Endometrium (tissue), 2 donors: ENCODE results near the gene OR2B3.
"Not testable (repeated sequence)": the region's sequence is repeated elsewhere in the genome, so short reads cannot be mapped to it uniquely, and the experiment has no call there.

ENCODE experiments used
- FAIRE-seq: peaks from 2 replicates; lab custom pipeline; 2012; peaks lifted over from hg19 to GRCh38; lab: Jason Lieb, UNC
- donor health status: control.
- donor health status: control.

The OR2B3 gene, protein sequence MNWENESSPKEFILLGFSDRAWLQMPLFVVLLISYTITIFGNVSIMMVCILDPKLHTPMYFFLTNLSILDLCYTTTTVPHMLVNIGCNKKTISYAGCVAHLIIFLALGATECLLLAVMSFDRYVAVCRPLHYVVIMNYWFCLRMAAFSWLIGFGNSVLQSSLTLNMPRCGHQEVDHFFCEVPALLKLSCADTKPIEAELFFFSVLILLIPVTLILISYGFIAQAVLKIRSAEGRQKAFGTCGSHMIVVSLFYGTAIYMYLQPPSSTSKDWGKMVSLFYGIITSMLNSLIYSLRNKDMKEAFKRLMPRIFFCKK

DNA sequence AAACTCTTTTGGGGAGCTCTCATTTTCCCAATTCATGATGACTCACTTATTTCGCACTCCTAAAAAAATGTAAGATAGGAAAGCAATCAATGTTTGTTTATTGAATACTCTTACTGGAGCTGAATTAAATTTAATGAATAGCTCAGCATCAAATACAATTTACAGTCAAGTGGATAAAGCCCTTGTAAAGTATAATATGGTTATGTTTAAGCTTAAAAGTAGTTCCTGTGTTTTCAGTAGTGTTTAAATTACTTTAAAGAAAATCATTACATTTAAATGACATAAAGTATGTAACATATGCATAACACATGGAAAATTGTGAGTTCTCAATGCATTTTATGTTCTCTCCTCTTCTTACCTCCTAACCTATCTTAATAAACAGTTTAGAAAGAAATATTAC, at the start of gene OR2B3:
Gene OR2B3 (minus strand): TSS at position 101 of the 400 bp plus-strand sequence. CDS start 65 bp downstream, at position 36.
- FAIRE-seq = no peak

GRCh38 chr6:29131691-29132090, 44.6 kb upstream of the OR2B3 start:
- FAIRE-seq = no peak

GRCh38 chr6:29130644-29131043, 43.5 kb upstream of the OR2B3 start:
- no peak for FAIRE-seq

GRCh38 chr6:29129326-29130012, 42.4 kb upstream of the OR2B3 start:
- FAIRE-seq = no peak

DNA sequence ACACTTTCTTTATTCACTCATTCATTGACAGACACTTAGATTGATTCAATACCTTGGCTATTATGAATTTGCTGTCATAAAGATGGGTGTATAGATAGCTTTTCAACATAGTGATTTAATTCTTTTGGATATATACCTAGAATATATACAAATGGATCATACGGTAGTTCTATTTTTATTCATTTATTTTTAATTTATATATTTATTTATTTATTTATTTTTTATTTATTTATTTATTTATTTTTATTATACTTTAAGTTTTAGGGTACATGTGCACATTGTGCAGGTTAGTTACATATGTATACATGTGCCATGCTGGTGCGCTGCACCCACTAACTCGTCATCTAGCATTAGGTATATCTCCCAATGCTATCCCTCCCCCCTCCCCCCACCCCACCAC, 27.9 kb upstream of the OR2B3 start:
- FAIRE-seq = not testable (repeated sequence)

DNA sequence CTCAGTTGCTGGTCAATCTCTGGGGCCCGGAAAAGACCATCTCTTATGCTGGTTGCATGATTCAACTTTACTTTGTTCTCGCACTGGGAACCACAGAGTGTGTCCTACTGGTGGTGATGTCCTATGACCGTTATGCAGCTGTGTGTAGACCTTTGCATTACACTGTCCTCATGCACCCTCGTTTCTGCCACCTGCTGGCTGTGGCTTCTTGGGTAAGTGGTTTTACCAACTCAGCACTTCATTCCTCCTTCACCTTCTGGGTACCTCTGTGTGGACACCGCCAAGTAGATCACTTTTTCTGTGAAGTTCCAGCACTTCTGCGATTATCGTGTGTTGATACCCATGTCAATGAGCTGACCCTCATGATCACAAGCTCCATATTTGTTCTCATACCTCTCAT, 25.0 kb upstream of the OR2B3 start:
- FAIRE-seq = no peak

DNA sequence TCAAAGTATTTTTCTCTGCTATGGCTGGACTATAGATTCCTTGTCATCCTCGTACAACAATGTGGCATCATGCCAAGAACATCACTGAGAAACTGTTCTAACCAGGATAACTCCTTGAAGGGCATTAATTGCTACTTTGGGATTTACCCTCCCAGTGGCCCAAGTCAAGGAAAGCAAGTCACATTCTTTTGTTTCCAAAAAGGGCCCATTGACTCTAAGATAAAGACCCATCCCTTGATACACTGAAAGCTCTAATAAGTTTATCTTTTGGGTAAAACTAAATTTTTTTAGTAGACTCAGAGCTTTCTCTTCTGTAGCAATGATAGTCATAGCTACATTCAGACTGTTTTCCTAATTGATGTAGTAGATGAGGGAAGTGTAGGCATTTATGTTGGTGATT, 20.6 kb upstream of the OR2B3 start, which contains the start of gene OR2J3:
Gene OR2J3 (plus strand): TSS at position 301 of the 400 bp plus-strand sequence. CDS start 3,833 bp downstream, outside the sequence.
- FAIRE-seq = no peak

DNA sequence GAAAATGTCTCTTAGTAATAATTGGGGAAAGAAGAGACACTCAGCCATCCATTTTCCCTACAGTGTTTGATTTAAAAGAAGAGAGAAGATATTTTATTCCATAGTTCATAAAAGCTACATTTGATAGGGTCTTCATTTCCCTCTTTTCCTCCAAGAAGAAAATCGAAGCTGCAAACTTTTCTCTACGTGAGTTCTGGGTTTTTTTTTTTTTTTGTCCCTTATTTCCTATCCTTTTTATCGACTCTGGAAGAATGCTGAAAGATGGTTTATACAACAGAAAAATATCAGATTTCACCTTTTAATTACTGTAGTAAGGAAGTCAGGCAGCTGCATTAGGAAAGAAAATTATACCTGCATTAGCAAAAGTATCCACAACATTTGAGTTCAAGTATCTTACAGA, 12.1 kb upstream of the OR2B3 start, which contains the start of gene OR2J1:
Gene OR2J1 (plus strand): TSS at position 301 of the 400 bp plus-strand sequence. CDS start 1,453 bp downstream, outside the sequence.
- no peak for FAIRE-seq

- FAIRE-seq = no peak
Measured at GRCh38 chr6:29097803-29098202, 10.7 kb upstream of the OR2B3 start.

DNA sequence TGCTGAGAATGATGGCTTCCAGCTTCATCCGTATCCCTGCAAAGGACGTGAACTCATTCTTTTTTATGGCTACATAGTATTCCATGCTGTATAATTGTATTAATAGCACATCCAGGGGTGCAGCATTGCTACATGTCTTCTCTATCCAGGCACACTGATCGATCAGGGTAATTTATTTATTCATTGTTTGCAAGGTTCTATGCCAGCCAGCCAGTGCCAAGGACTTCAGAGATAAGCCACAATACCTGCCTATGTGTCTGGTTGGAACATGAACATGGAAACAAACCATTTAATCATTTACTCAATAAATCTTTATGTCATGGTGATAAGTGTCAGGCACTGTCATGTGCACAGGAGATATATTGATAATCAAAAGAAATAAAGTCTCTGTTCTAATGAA, 5.8 kb upstream of the OR2B3 start:
- no peak for FAIRE-seq

DNA sequence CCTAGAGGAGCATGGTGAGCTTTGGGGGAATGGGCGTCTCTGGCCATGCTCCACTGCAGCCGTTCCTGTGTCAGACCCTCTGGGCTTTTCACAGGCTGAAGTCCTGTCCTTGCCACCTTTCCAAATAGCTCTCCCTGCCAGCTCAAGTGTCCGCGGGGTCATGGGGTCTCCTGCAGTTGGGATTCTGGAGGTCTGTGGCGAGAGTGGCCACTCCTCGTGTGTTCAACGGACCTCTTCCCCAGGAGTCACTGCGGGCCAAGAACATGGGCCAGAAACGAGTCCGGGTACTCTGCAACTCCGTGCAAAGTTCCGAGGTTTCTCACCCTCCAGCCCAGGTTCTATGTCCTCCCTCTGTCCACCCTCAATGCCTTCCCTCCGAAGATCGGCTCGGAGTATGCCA, 4.7 kb downstream of the OR2B3 start:
- no peak for FAIRE-seq

- FAIRE-seq = no peak
Measured at GRCh38 chr6:29081312-29081711, 5.8 kb downstream of the OR2B3 start.

DNA sequence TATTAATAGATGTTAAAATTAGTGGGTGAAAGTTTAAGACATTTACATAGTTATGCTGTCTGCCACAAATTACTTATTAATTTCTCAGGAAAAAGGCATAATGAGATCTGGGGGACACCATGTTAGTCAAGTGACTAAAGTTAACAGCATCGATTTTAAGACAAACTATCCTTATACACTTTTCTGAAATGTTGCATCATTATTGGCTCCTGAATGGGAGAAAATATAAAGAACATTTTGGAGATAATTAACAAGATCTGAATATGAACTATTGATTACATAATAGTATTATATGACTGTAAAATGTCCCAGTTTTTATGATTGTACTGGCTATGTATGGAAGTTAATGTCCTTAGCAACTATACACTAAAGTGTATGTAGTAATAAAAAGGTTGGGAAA, 7.9 kb downstream of the OR2B3 start:
- FAIRE-seq = no peak

DNA sequence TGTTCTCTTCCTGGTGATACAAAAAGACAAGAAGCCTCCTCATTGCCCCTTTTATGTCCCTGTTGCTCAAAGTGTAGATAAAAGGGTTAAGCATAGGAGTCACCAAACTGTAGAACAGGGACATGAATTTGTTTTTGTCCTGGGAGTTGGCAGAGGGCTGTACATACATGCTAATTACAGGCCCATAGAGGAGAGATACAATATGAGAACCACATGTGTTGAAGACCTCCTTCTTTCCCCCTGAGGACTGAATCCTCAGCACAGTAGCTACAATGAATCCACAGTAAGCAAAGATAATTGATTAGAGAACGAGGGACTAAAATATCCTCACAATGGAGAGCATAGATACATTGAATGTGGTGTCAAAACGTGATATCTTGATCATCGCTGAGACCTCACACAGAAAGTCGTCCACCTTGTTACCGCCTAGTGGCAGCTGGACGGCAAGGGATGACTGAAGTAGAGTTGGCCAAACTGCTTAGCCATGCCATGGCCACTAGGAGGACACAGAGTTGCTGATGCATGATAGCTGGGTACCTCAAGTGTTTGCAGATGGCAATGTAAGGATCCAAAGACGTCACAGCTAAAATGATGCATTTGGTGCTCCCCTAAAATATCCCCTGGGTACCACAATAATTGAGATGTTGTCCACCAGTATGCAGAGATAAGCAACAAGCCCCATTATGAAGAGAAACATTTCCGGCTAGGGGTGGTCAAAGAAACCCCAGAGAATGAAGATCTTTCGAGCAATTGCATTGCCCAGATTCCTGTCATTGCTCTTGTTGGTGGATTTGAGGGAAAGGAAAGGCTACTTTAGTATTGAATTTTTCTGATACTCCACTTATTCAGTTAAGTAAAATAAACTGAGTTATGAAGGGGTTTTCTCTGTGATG, 15.0 kb downstream of the OR2B3 start:
- FAIRE-seq = no peak

DNA sequence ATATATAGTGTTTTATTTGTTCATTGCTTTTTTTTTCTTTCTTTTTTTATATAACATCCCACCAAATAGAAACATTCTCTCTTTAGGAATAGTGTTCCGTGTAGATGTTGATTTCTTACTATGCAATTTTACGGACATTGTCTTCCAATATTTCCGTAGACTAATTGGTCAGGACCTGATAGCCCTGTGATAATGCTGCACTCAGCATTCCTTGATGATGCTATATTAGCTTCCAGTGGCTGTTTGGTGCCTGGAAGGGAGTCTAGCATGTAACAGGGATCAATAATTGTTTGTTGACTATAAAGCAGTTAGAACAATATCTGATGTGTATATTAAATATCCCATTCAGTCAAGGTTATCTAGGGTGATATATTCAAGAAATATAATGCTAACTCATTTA, 35.4 kb downstream of the OR2B3 start:
- FAIRE-seq = no peak

DNA sequence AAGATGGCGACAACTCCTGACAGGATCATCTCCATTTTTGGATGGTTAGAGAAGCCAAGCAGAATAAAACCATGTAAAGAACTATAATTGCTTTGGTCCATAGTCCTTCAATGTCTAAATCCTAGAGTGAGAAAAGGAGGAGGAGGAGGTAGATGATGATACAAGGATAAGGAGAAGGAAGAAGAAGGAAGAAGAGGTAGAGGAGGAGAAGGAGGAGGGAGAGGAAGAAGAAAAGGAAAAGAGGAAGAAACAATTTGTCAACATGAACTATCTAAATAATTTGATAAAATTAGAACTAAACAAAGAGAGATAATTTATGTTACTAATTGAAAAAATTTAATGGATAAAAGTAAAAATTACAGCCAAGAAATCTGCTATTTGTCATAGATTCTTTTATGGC, 42.0 kb downstream of the OR2B3 start, which contains the start of gene OR2W1:
Gene OR2W1 (minus strand): TSS at position 101 of the 400 bp plus-strand sequence. CDS start 0 bp downstream, at position 101.
- FAIRE-seq = no peak
